ENCODE measurements around the gene SLC46A1. TPM values are rescaled to one million over a fixed set of nuclear protein-coding genes. Genes with fewer than 3 reads are reported as not detected.

SLC46A1 gene
- total RNA-seq, 2 experiments from 2014 or later: 2.3 to 2.9 TPM

- Mint-ChIP-seq H3K27me3 (no peaks in the 10 kb centered on the region), H3K36me3 (no peaks in the 10 kb centered on the region), H3K27ac (peak overlapping the region; percentile 58), H3K9me3 (no peaks in the 10 kb centered on the region), H3K4me1 (ENCODE audit: low read depth) (peaks cover 16% of the 10 kb centered on the region), H3K4me3 (peak overlapping the region; percentile 80)
- intact Hi-C loops (cut with micrococcal nuclease): no loop called here
- peak; percentile 47 for DNase-seq
- ChIA-PET CTCF (interaction anchor here (1.4 to 1.5 kb wide), 2 partner anchors 11 to 44 kb away, joined by 3 to 4 read pairs; no protein-coding TSS in a partner anchor), POLR2A (interaction anchor here (1.7 to 3.0 kb wide), 4 partner anchors 12 to 37 kb away, joined by 3 to 15 read pairs (median 10); partner anchors contain the start of genes IFT20, POLDIP2 and TNFAIP1)
Measured at GRCh38 chr17:28372203-28372944, 33.6 kb downstream of the SLC46A1 start.

GRCh38 chr17:28371245-28372202 is 34.5 kb downstream of the SLC46A1 start, which contains the start of gene SARM1:
SARM1 (plus strand) TSS chr17:28371694; CDS start chr17:28372033, 339 bp downstream.
- Mint-ChIP-seq H3K4me3 (peak within 1 kb of the TSS; percentile 86), H3K27ac (peak within 1 kb of the TSS; percentile 79), H3K9me3 (no peaks in the 10 kb centered on the region), H3K27me3 (no peaks in the 10 kb centered on the region), H3K36me3 (no peaks in the 10 kb centered on the region), H3K4me1 (ENCODE audit: low read depth) (peaks cover 16% of the 10 kb centered on the region)
- POLR2A ChIA-PET: interaction anchor here (1.2 to 3.0 kb wide), 5 partner anchors 13 to 200 kb away, joined by 3 to 15 read pairs (median 8); partner anchors contain the start of genes IFT20, PIGS, POLDIP2 and TNFAIP1
- intact Hi-C loops (cut with micrococcal nuclease): loop anchor here (1.0 kb wide), 3 partner anchors 14 to 52 kb away; partner anchors contain the start of genes IFT20, POLDIP2, TMEM97 and TNFAIP1
- peak; percentile 93 for DNase-seq
- CTCF ChIA-PET: interaction anchor here (0.6 to 1.4 kb wide), 3 partner anchors 11 to 45 kb away, joined by 3 to 4 read pairs (median 4); no protein-coding TSS in a partner anchor

GRCh38 chr17:28370744-28371103 is 35.3 kb downstream of the SLC46A1 start:
- peaks cover 16% of the 10 kb centered on the region for H3K4me1 Mint-ChIP-seq (ENCODE audit: low read depth)
- no peaks in the 10 kb centered on the region for H3K36me3 Mint-ChIP-seq
- H3K27ac Mint-ChIP-seq: no peak overlapping the region
- H3K27me3 Mint-ChIP-seq: no peaks in the 10 kb centered on the region
- no peaks in the 10 kb centered on the region for H3K9me3 Mint-ChIP-seq
- no peak for DNase-seq
- intact Hi-C loops (cut with micrococcal nuclease): loop anchor here (1.0 kb wide), 3 partner anchors 13 to 51 kb away; partner anchors contain the start of genes IFT20, POLDIP2, TMEM97 and TNFAIP1
- peak overlapping the region; percentile 79 for H3K4me3 Mint-ChIP-seq
- CTCF ChIA-PET: interaction anchor here (0.8 to 1.2 kb wide), 2 partner anchors 46 to 137 kb away, joined by 3 to 4 read pairs; no protein-coding TSS in a partner anchor
- POLR2A ChIA-PET: interaction anchor here (1.2 to 2.6 kb wide), 3 partner anchors 13 to 201 kb away, joined by 4 to 12 read pairs (median 8); partner anchors contain the start of genes IFT20, PIGS, POLDIP2 and TNFAIP1

GRCh38 chr17:28370035-28370743 is 35.8 kb downstream of the SLC46A1 start, which contains the start of gene VTN:
VTN (minus strand) TSS chr17:28370307; CDS start chr17:28370203, 104 bp downstream.
- H3K4me1 Mint-ChIP-seq (ENCODE audit: low read depth): peaks cover 16% of the 10 kb centered on the region
- CTCF ChIA-PET: interaction anchor here (0.8 to 1.2 kb wide), 2 partner anchors 47 to 136 kb away, joined by 3 to 4 read pairs; no protein-coding TSS in a partner anchor

GRCh38 chr17:28369684-28370034 is 36.4 kb downstream of the SLC46A1 start:
- ChIA-PET CTCF (interaction anchor here (1.2 kb wide), 1 partner anchor 135 kb away, joined by 3 read pairs; no protein-coding TSS in a partner anchor), POLR2A (interaction anchor here (2.6 kb wide), 1 partner anchor 12 kb away, joined by 12 read pairs; the partner anchor contains the start of gene POLDIP2)
- Mint-ChIP-seq H3K27ac (no peak overlapping the region), H3K9me3 (no peaks in the 10 kb centered on the region), H3K36me3 (no peaks in the 10 kb centered on the region), H3K4me1 (ENCODE audit: low read depth) (peaks cover 16% of the 10 kb centered on the region), H3K27me3 (no peaks in the 10 kb centered on the region), H3K4me3 (no peak overlapping the region)
- intact Hi-C loops (cut with micrococcal nuclease): no loop called here
- DNase-seq: no peak

More at GRCh38 chr17:28370035-28370743, 35.8 kb downstream of the SLC46A1 start, which contains the start of gene VTN:
- POLR2A ChIA-PET: interaction anchor here (1.2 to 2.6 kb wide), 3 partner anchors 13 to 201 kb away, joined by 4 to 12 read pairs (median 8); partner anchors contain the start of genes IFT20, PIGS, POLDIP2 and TNFAIP1
- Mint-ChIP-seq H3K27me3 (no peaks in the 10 kb centered on the region), H3K9me3 (no peaks in the 10 kb centered on the region), H3K4me3 (peak within 1 kb of the TSS; percentile 79), H3K36me3 (no peaks in the 10 kb centered on the region), H3K27ac (peak within 1 kb of the TSS; percentile 78)
- DNase-seq: no peak
- intact Hi-C loops (cut with micrococcal nuclease): no loop called here

- ChIA-PET CTCF (no interaction called here), POLR2A (no interaction called here)
- intact Hi-C loops (cut with micrococcal nuclease): no loop called here
- H3K9me3 Mint-ChIP-seq: no peaks in the 10 kb centered on the region
- H3K4me3 Mint-ChIP-seq: no peak overlapping the region
- peaks cover 16% of the 10 kb centered on the region for H3K4me1 Mint-ChIP-seq (ENCODE audit: low read depth)
- no peaks in the 10 kb centered on the region for H3K27me3 Mint-ChIP-seq
- no peaks in the 10 kb centered on the region for H3K36me3 Mint-ChIP-seq
- no peak for DNase-seq
- no peak overlapping the region for H3K27ac Mint-ChIP-seq
Measured at GRCh38 chr17:28368915-28369683, 36.9 kb downstream of the SLC46A1 start.

GRCh38 chr17:28368306-28368831 is 37.6 kb downstream of the SLC46A1 start:
- Mint-ChIP-seq H3K27ac (no peak overlapping the region), H3K4me3 (no peak overlapping the region), H3K4me1 (ENCODE audit: low read depth) (peaks cover 12% of the 10 kb centered on the region), H3K27me3 (no peaks in the 10 kb centered on the region), H3K36me3 (no peaks in the 10 kb centered on the region), H3K9me3 (no peaks in the 10 kb centered on the region)
- CTCF ChIA-PET: no interaction called here
- intact Hi-C loops (cut with micrococcal nuclease): no loop called here
- POLR2A ChIA-PET: no interaction called here
- no peak for DNase-seq

GRCh38 chr17:28367641-28368305 is 38.2 kb downstream of the SLC46A1 start:
- intact Hi-C loops (cut with micrococcal nuclease): no loop called here
- ChIA-PET POLR2A (no interaction called here), CTCF (no interaction called here)
- H3K27me3 Mint-ChIP-seq: no peaks in the 10 kb centered on the region
- H3K4me3 Mint-ChIP-seq: no peak overlapping the region
- no peak for DNase-seq
- H3K27ac Mint-ChIP-seq: no peak overlapping the region
- H3K9me3 Mint-ChIP-seq: no peaks in the 10 kb centered on the region
- peaks cover 6% of the 10 kb centered on the region for H3K4me1 Mint-ChIP-seq (ENCODE audit: low read depth)
- H3K36me3 Mint-ChIP-seq: no peaks in the 10 kb centered on the region

- Mint-ChIP-seq H3K36me3 (no peaks in the 10 kb centered on the region), H3K4me1 (ENCODE audit: low read depth) (peaks cover 4% of the 10 kb centered on the region), H3K9me3 (no peaks in the 10 kb centered on the region), H3K27me3 (no peaks in the 10 kb centered on the region), H3K27ac (no peak overlapping the region), H3K4me3 (no peak overlapping the region)
- CTCF ChIA-PET: no interaction called here
- intact Hi-C loops (cut with micrococcal nuclease): no loop called here
- DNase-seq: no peak
- POLR2A ChIA-PET: no interaction called here
Measured at GRCh38 chr17:28366605-28367004, 39.4 kb downstream of the SLC46A1 start.

- Mint-ChIP-seq H3K27ac (no peak overlapping the region), H3K36me3 (peaks cover 8% of the 10 kb centered on the region), H3K4me1 (ENCODE audit: low read depth) (no peaks in the 10 kb centered on the region), H3K27me3 (no peaks in the 10 kb centered on the region), H3K4me3 (no peak overlapping the region), H3K9me3 (no peaks in the 10 kb centered on the region)
- intact Hi-C loops (cut with micrococcal nuclease): no loop called here
- no peak for DNase-seq
- POLR2A ChIA-PET: no interaction called here
- CTCF ChIA-PET: no interaction called here
Measured at GRCh38 chr17:28365487-28365886, 40.5 kb downstream of the SLC46A1 start.

Measured in activated CD4-positive, alpha-beta memory T cell treated with anti-CD3 and anti-CD28 coated beads for 36 hours (primary cell).